ENCODE measurements around the gene THRAP3.
"Not testable (repeated sequence)": the region's sequence is repeated elsewhere in the genome, so short reads cannot be mapped to it uniquely, and the experiment has no call there.

The THRAP3 gene, protein sequence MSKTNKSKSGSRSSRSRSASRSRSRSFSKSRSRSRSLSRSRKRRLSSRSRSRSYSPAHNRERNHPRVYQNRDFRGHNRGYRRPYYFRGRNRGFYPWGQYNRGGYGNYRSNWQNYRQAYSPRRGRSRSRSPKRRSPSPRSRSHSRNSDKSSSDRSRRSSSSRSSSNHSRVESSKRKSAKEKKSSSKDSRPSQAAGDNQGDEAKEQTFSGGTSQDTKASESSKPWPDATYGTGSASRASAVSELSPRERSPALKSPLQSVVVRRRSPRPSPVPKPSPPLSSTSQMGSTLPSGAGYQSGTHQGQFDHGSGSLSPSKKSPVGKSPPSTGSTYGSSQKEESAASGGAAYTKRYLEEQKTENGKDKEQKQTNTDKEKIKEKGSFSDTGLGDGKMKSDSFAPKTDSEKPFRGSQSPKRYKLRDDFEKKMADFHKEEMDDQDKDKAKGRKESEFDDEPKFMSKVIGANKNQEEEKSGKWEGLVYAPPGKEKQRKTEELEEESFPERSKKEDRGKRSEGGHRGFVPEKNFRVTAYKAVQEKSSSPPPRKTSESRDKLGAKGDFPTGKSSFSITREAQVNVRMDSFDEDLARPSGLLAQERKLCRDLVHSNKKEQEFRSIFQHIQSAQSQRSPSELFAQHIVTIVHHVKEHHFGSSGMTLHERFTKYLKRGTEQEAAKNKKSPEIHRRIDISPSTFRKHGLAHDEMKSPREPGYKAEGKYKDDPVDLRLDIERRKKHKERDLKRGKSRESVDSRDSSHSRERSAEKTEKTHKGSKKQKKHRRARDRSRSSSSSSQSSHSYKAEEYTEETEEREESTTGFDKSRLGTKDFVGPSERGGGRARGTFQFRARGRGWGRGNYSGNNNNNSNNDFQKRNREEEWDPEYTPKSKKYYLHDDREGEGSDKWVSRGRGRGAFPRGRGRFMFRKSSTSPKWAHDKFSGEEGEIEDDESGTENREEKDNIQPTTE

DNA sequence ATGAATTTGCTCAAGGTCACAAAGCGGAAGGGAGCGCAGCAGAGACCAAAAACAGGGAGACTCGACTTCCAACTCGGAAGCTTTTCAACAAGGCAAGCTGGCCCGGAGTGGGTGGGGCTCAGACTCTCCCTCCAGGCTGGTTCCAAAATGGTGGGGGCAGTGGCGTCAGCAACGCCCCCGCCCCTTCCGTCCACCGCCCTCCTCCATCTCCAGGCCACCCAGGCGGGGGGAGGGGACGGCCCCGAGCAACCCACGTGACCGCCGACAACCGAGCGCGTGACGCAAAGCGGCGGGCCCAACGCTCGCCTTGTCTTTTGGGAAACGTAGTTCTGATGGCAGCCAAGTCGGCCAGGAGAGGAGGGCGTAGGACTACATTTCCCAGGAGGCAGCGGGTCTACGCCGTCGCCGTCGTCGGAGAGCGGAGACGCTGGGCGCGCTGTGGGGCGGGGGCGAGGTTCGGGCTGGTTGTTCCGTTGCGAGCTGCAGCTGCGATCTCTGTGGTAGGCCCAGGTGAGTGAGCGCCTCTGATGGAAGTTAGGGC lies at the start of gene THRAP3:
THRAP3 (plus strand) TSS at position 448 of the 541 bp plus-strand sequence. CDS start 58,121 bp downstream, outside the sequence.
- peak; percentile 95 to 99 (median 99) for DNase-seq (ENCODE audit: low read depth in 3 of 3)

DNA sequence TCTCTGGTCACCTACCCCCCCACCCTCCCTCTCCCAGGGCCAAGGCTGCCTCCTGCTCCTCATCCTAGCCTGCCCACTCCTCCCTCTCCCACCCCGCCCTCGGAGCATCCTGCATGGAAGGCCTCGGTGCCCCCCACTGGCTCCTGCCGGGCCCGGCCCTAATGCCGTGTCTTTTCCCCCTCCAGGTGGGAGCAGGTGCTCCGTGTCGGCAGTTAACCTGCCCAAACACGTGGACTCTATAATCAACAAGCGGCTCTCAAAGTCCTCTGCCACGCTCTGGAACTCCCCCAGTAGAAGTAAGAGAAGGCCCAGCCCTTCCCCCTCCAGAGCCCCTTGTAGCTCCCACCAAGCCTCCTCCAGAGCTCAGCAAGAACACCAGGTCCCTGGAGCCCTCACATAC lies 49.5 kb upstream of the THRAP3 start:
- no peak for DNase-seq (ENCODE audit: low read depth in 3 of 3)

DNA sequence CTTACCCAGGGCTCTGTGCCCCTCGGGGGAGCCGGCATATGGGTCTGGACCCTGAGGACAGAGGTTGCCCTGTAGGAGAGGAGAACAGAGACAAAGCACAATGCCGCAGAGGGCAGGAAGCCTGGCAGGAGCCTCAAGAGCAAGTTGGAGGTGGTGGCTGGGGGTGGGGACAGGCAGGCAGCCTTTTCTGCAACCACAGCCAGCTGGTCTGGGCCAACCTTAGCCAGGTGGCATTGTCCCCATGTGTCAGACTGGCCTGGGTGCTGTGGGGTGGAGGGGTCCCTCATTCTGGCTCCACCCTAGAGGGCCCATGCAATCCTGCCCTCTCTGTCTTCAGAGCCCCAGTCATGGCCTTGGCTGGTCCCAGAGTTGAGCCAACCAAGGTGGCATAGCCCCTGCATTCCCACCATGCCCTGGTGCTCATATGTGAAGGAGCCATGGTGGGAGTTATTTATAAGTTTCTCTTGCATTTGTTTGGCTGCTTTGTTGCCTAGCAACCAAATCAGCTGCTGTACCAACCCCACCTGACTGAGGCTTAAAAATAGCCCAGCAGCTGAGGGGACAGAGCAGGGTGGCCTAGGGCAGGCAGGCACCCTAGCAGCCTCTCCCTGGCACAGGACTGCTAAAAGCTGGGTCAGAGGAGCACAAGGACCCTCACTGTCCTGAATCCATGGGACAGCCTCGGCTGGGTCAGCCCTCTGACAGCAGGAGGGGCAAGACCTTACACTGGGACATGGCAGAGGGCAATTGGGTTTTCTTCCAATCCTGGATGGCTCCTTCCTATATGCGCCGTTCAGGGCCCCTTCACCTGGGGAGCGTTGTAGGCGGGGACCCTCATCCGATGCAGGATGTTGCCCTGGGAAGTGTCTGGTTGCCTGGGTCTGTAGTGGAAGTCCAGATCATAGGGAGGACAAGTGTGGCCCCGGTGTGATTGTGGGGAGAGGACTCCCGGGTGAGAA lies 48.8 kb upstream of the THRAP3 start:
- no peak for DNase-seq (ENCODE audit: low read depth in 3 of 3)

DNA sequence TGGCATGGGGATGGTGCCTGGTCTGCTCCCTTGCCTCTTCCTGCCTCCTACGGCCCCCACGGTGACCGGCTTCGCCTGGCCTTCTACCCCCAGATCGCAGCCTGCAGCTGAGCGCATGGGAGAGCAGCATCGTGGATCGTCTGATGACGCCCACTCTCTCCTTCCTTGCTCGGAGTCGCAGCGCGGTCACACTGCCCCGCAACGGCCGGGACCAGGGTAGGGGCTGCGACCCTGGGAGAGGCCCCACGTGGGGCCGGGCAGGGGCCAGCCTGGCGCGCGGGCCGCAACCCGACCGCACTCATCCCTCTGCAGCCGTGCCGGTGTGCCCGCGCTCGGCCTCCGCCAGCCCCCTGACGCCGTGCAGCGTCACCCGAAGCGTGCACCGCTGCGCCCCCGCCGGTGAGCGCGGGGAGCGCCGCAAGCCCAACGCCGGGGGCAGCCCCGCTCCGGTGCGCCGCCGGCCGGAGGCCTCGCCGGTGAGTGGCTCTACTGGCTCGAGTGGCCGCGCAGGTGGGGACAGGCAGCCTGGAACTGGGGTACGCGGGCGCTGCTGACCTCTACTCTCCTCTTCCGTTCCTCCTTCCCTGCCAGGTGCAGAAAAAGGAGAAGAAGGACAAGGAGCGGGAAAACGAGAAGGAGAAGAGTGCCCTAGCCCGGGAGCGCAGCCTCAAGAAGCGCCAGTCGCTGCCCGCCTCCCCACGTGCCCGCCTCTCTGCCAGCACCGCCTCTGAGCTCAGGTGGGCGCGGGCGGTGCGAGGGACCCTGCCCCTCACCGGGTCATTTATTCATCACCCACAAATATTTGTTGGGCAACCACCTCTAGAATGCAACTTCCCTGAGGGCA lies 47.9 kb upstream of the THRAP3 start:
- no peak for DNase-seq (ENCODE audit: low read depth in 3 of 3)

DNA sequence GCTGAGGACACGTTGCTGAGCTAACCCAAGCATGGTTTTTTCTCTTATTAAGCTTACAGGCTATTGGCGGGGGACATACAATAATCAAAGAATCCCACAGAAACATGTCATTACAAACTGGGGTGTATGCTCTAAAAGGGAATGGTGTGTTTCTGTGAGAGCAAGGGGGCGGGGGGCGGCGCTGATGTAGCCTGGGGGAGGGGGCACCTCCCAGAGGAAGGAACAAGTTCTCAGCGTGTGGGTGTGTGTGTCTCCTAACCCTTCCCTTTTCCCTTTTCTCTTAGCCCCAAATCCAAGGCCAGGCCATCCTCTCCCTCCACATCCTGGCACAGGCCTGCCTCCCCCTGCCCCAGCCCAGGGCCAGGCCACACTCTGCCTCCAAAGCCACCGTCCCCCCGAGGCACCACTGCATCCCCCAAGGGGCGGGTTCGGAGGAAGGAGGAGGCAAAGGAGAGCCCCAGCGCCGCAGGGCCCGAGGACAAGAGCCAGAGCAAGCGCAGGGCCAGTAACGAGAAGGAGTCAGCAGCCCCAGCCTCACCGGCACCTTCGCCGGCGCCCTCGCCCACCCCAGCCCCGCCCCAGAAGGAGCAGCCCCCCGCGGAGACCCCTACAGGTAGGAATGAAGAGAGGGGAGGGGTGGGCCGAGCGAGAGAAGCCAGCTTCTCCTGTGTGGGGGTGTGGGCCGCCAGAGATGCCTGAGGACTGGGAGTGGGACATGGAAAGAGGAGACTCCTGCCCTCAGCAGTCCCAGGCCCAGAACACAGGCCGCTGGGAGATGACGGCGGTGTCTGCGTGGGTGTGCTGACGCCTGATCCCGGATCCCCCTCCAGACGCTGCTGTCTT lies 46.4 kb upstream of the THRAP3 start:
- no peak for DNase-seq (ENCODE audit: low read depth in 3 of 3)

DNA sequence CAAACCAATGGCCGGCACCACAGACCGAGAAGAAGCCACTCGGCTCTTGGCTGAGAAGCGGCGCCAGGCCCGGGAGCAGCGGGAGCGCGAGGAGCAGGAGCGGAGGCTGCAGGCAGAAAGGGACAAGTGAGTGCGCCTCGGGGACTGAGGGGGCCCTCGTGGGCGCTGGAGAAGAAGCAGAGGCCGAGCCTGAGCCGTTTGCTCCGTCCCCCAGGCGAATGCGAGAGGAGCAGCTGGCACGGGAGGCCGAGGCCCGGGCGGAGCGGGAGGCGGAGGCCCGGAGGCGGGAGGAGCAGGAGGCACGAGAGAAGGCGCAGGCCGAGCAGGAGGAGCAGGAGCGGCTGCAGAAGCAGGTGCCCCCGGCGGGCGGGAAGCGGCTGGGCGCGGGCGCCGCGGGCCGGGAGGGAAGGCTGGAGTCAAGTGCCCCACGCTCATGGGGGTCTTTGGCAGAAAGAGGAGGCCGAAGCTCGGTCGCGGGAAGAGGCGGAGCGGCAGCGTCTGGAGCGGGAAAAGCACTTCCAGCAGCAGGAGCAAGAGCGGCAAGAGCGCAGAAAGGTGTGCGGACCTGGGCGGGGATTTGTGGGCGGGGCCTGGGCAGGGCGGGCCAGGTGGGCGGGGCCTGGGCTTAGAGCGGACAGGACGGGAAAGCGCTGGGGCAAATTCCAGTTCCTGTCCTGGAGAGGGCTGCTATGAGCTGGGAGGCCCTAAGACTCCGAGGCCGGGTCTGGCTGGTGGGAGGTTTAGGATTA lies 45.6 kb upstream of the THRAP3 start:
- no peak for DNase-seq (ENCODE audit: low read depth in 3 of 3)

DNA sequence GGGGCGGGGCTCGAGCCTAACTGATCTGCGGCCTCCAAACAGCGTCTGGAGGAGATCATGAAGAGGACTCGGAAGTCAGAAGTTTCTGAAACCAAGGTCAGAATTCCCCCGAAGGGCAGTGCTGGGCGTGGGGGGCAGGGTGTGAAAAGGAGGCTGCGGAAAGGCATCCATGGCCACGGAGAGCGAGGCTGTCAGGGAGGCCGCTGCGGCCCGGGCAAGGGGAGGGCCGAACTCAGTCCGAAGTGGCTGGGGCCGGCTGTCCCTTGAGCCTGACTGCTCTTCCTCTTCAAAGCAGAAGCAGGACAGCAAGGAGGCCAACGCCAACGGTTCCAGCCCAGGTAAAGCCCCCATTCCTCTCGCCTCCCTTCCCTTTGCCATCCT lies 45.0 kb upstream of the THRAP3 start:
- no peak for DNase-seq (ENCODE audit: low read depth in 3 of 3)

DNA sequence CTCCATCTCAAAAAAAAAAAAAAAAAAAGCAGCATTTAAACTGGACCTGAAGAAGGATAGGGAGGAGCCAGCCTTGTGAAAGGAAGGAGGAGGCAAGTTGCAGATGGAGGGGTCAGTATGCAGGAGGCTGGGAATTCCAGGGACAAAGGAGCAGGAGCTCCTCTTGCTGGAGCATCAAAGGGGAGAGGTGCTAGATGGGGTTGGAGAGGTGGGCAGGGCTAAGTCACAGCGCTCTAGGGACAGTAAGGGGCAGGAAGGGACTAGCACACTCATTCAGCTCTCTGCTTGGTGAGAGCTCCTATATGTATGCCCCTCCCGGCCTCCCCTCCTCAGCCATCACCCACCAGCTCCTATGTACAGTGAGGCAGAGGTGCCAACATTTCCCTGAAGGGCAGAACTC lies 41.5 kb upstream of the THRAP3 start:
- no peak for DNase-seq (ENCODE audit: low read depth in 3 of 3)

DNA sequence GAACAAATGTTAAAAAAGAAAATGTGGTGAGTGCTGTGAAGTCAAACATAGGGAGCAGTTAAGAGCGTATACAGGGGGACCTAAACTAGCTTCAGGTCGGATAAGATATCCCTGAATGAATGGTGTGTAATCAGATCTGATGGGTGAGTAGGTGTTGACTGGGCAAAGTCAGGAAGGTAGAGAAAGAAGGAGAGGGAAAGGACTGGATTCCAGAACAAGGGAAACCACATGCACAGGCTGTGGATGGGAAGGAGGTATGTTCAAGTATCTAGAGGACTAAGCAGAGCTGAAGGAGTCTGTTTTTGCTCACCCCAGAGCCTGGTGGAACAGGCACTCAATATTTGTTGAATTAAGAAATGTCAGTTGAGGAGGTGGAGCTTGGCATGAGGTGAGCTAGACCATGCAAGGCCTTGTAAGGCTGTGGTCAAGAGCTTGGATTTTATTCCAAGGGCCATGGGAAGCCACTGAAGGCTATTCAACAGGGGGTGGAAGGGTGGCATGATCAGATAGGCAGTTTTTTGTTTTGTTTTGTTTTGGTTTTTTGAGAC lies 40.9 kb upstream of the THRAP3 start:
- no peak for DNase-seq (ENCODE audit: low read depth in 3 of 3)

DNA sequence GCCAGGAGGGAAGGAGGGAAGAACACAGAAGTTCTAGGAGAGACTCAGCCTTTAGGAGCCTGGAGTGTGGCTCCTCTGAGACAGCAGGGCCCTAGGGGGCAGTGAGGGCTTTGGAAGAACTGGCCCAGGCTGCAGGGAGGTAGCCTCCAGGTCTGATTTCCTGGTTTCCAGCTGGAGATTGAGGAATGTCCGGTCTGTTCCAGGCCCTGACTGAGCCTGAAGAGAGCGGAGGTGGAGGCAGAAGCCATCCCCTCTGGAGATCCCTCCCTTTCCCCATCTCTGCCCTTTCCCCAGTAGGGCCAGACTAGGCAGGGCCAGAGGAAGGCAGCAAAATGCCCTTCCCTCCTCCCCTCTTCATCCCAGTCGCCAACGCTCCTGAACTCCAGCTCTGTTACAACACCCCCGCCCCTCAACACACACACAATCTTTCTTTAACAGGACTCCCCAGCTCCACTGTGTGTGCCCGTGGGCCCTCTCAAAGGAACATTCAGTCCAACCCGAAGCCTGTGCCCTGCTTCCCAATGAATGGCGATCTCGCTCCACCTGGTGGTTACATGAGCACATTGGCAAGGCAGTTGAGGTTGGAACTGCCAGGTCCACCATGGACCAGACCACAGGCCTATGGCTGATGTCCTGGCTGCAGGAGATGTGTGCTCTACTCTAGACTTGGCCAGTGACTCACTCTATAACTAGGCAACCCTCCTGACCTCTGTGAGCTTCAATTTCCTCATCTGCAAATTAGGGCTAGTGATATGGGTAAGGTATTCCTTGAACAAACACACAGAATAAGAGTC lies 36.2 kb upstream of the THRAP3 start:
- DNase-seq (ENCODE audit: low read depth in 3 of 3), result peak; percentile 42 to 66 (median 57)

DNA sequence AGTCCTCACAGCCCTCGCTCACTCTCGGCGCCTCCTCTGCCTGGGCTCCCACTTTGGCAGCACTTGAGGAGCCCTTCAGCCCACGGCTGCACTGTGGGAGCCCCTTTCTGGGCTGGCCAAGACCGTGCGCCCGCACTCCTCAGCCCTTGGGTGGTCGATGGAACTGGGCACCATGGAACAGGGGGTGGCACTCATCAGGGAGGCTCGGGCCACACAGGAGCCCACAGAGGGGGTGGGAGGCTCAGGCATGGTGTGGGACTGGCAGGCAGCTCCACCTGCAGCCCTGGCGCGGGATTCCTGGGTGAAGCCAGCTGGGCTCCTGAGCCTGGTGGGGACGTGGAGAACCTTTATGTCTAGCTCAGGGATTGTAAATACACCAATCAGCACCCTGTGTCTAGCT lies 27.4 kb upstream of the THRAP3 start:
- not testable (repeated sequence) for DNase-seq (ENCODE audit: low read depth in 3 of 3)

DNA sequence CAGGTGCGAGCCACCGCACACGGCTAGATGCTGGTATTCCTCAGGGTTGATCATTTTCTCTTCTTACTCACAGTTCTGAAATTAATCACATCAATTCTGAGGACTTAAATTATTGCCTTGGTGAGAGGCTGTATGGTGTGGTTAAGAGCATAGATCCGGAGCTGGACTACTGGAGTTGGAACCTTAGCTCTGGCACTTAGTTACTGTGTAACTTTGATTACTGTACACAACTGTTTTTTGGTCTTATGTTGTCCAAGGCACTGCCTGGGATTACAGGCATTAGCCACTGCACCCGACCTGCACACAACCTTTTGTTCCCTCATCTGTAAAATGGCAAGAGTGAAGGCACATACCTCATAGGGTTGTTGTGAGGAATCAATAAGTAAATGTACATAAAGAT lies 25.6 kb upstream of the THRAP3 start:
- DNase-seq (ENCODE audit: low read depth in 3 of 3), result no peak

DNA sequence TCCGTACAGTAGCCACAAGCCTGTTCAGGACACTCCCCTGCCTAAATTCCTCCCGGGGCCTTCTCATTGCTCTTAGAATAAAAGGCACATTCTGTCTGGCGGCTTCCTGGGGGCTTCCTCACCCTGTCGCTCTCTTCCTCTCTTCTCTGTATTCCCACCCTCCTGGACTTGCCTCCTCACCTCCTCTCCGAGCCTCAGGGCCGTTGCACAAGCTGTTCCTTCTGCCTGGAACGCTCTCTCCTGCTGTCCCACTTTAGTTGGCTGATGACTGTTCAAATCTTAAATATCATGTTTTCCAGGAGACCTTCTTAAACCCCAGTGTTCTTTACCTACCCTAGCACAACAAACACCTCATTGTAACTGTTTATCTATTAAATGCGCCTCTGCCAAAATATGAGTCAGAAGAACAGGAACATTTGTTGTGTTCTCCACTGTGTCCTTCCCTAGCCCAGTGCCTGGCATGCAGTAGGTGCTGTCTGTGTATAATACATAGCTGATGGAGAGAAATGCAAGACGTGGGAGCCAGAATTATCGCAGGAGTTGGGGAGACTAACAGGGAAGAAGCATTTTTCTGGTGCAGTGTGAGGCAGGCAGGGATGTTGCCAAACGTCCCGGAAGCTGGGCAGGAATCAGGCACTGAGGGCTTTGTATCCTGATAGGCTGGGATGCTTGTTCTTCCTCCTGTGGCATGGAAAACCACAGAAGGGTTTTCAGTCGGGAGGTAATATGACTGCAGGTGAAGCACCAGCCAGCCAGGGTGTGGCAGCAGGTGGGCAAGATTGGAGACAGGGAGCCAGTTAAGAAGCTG lies 24.1 kb upstream of the THRAP3 start:
- no peak for DNase-seq (ENCODE audit: low read depth in 3 of 3)

DNA sequence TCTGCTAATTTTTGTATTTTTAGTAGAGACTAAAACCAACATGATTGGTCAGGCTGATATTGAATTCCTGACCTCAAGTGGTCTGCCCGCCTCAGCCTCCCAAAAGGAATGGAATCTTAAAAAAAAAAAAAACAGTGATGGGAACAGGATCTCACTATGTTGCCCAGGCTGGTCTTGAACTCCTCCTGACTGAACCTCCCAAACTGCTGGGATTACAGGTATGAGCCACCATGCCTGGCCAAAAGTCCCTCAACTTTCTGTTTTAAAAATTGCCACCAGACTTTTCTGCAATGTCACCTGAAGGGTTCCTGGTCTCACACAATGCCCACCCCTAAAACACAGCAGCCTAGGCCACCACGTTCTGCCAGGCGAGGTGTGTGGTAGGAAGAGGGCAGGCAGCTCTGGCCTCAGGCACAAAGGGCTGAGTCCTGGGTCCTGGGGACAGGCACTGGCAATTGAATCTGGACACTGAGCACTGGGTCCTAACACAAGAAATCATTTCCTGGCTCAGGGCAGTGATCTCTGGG lies 21.2 kb upstream of the THRAP3 start:
- no peak for DNase-seq (ENCODE audit: low read depth in 3 of 3)

DNA sequence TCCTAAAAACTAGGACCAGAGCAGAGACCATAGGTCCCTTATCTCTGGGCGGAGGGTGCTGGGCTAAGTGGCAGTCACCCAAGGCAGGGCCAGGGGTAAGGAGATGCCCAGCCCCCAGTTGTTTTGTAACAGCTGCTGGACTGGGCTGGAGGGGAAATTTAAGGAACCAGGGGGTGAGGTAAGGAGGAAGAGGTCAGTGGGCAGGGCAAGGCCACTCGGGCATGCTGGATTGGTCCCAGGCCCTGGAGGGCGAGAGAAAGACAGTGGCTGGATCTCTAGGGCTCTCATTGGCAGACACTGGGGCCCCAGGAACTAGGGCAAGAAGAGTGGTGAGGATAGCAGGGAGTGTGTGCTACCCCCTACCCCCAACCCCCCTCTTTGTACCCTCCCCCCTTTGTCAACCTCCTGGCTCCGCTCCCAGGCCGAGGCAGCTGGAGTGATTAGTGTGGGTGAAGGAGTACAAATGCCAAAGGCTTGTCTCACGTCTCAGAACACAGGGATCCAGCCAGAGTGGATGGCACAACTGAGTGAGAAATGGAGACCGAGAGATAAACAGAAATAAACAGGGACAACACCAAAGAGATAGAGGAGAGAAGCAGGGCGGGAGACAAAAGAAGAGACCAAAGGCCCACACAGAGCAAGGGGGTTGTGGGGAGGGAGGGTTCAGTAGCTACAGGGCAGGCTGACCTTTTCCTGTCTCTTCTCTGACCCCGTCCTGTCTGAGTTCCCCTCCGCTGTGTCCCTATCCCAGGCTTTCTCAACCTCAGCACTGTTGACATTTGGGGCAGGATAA lies 20.5 kb upstream of the THRAP3 start:
- no peak for DNase-seq (ENCODE audit: low read depth in 3 of 3)
